Ishikawa (cell line): ENCODE measurements around the gene DPYSL5.

ENCODE experiments used
- CEBPB ChIP-seq: IDR thresholded peaks from 2 replicates; pipeline ENCODE4 v1.6.1; 2012
- CREB1 ChIP-seq: IDR thresholded peaks from 2 replicates; pipeline ENCODE4 v1.6.1; 2012; ENCODE audit warnings: low read depth
- EGR1 ChIP-seq: IDR thresholded peaks from 2 replicates; pipeline ENCODE4 v1.6.1; 2012
- EP300 ChIP-seq: IDR thresholded peaks from 2 replicates; pipeline ENCODE4 v1.6.1; 2012; ENCODE audit warnings: borderline replicate concordance
- FOXM1 ChIP-seq: IDR thresholded peaks from 2 replicates; pipeline ENCODE4 v1.6.1; 2012; ENCODE audit warnings: low read depth, borderline replicate concordance
- MAX ChIP-seq: IDR thresholded peaks from 2 replicates; pipeline ENCODE4 v1.6.1; 2012
- NFIC ChIP-seq: IDR thresholded peaks from 2 replicates; pipeline ENCODE4 v1.6.1; 2012
- RAD21 ChIP-seq: IDR thresholded peaks from 2 replicates; pipeline ENCODE4 v1.6.1; 2012; ENCODE audit warnings: low read depth
- REST ChIP-seq: IDR thresholded peaks from 2 replicates; pipeline ENCODE4 v1.6.1; 2012; ENCODE audit warnings: low read depth, mild to moderate bottlenecking
- TAF1 ChIP-seq: IDR thresholded peaks from 2 replicates; pipeline ENCODE4 v1.6.1; 2012; ENCODE audit warnings: low read depth, mild to moderate bottlenecking
- TCF12 ChIP-seq: IDR thresholded peaks from 2 replicates; pipeline ENCODE4 v1.6.1; 2012; ENCODE audit warnings: low read depth
- TEAD4 ChIP-seq: IDR thresholded peaks from 2 replicates; pipeline ENCODE4 v1.6.1; 2012
- USF1 ChIP-seq: IDR thresholded peaks from 2 replicates; pipeline ENCODE4 v1.6.1; 2012
- YY1 ChIP-seq: IDR thresholded peaks from 2 replicates; pipeline ENCODE4 v1.6.1; 2012; ENCODE audit warnings: low read depth
- ZBTB7A ChIP-seq: IDR thresholded peaks from 2 replicates; pipeline ENCODE4 v1.6.1; 2012; ENCODE audit warnings: low read depth

The DPYSL5 gene

GRCh38 chr2:26847655-26848335, at the start of gene DPYSL5:
Gene DPYSL5, plus strand, starts transcription at chr2:26848132. Its CDS starts 50,368 bp downstream, at chr2:26898500.
- no peak for TF ChIP-seq EGR1
- no peak for TF ChIP-seq REST
- TF ChIP-seq RAD21: no peak
- no peak for TF ChIP-seq TCF12
- TF ChIP-seq ZBTB7A: no peak

GRCh38 chr2:26801328-26801727, 46.6 kb upstream of the DPYSL5 start:
- no peak for TF ChIP-seq CEBPB
- no peak for TF ChIP-seq FOXM1
- peak; percentile 67 for TF ChIP-seq NFIC
- TF ChIP-seq YY1: no peak

- TF ChIP-seq RAD21 (no peak), TCF12 (no peak), TAF1 (no peak), YY1 (no peak), EP300 (no peak), CEBPB (no peak), TEAD4 (no peak), REST (no peak), NFIC (no peak), MAX (no peak), FOXM1 (no peak), EGR1 (no peak), ZBTB7A (no peak), USF1 (no peak), CREB1 (no peak)
Observed at GRCh38 chr2:26801796-26802195, 46.1 kb upstream of the DPYSL5 start.

- no peak for TF ChIP-seq TEAD4
- no peak for TF ChIP-seq EGR1
- no peak for TF ChIP-seq USF1
Observed at GRCh38 chr2:26805241-26805676, 42.7 kb upstream of the DPYSL5 start.

- TF ChIP-seq RAD21 (no peak), CEBPB (no peak), TAF1 (no peak), CREB1 (no peak), FOXM1 (no peak), NFIC (no peak), REST (no peak), USF1 (no peak), EGR1 (no peak), TCF12 (no peak), TEAD4 (no peak), MAX (no peak)
Observed at GRCh38 chr2:26807788-26808460, 40.0 kb upstream of the DPYSL5 start.
